Suprapubic skin (tissue), 4 donors: ENCODE data around the gene MGAT2. TPM values are rescaled to one million over a fixed set of nuclear protein-coding genes. Genes with fewer than 3 reads are reported as not detected.
A peak's percentile ranks its signal among the peaks of the same experiment; 100 is the strongest.

ENCODE experiments used
- DNase-seq, 2 donors: peaks; one replicate each; pipeline ENCODE4 v3.0.0-alpha.2; 2019; ENCODE audit warnings: low spot score in 2 of 2
- H3K27ac ChIP-seq: fragments of 200-600 bp; sonication (generic); one replicate; pipeline ENCODE4 v1.5.1; 2019
- H3K27me3 ChIP-seq: fragments of 200-600 bp; sonication (generic); one replicate; pipeline ENCODE4 v1.5.1; 2019
- H3K36me3 ChIP-seq: fragments of 200-600 bp; sonication (generic); one replicate; pipeline ENCODE4 v1.5.1; 2019
- H3K4me1 ChIP-seq: fragments of 200-600 bp; sonication (generic); one replicate; pipeline ENCODE4 v1.5.1; 2019
- H3K4me3 ChIP-seq: fragments of 200-600 bp; sonication (generic); one replicate; pipeline ENCODE4 v1.5.1; 2019; ENCODE audit warnings: mild to moderate bottlenecking
- H3K9me3 ChIP-seq: fragments of 200-600 bp; sonication (generic); one replicate; pipeline ENCODE4 v1.5.1; 2019
- CTCF ChIP-seq, 2 donors: fragments of 200-600 bp in 1 of 2; fragments of 450-650 bp in 1 of 2; sonication (generic) in 1 of 2; IDR thresholded peaks; one replicate each; pipeline ENCODE4 v1.5.1; 2016 to 2019; ENCODE audit warnings: antibody characterized with exemption in 2 of 2, mild to moderate bottlenecking in 1 of 2, moderate library complexity in 1 of 2
- EP300 ChIP-seq: sonication (generic); formaldehyde crosslinking; IDR thresholded peaks from one replicate; pipeline ENCODE4 v1.6.1; 2017; ENCODE audit warnings: antibody characterized with exemption
- POLR2A ChIP-seq, 2 donors: fragments of 450-650 bp; IDR thresholded peaks; one replicate each; pipeline ENCODE4 v1.6.1; 2017; ENCODE audit warnings: antibody characterized with exemption in 2 of 2, mild to moderate bottlenecking in 2 of 2, moderate library complexity in 2 of 2
- POLR2AphosphoS5 ChIP-seq, 3 donors: sonication (generic); formaldehyde crosslinking; IDR thresholded peaks; one replicate each; pipeline ENCODE4 v1.6.1; 2017; ENCODE audit warnings: antibody characterized with exemption in 3 of 3
- WGBS: methylation state at CpG from one replicate; pipeline ENCODE4 v1.1.5; 2018; 5-methylcytosine and 5-hydroxymethylcytosine counted together
- total RNA-seq, 4 donors: library from RNA; depleted of rRNA; stranded (reverse); fragments of >200 nt; gene quantifications; one replicate each; pipeline ENCODE4 v1.1.0, GENCODE V29; 2016

Gene MGAT2
- total RNA-seq, 4 donors from 2014 or later: 8.9 to 17.5 (median 15.1) TPM

DNA sequence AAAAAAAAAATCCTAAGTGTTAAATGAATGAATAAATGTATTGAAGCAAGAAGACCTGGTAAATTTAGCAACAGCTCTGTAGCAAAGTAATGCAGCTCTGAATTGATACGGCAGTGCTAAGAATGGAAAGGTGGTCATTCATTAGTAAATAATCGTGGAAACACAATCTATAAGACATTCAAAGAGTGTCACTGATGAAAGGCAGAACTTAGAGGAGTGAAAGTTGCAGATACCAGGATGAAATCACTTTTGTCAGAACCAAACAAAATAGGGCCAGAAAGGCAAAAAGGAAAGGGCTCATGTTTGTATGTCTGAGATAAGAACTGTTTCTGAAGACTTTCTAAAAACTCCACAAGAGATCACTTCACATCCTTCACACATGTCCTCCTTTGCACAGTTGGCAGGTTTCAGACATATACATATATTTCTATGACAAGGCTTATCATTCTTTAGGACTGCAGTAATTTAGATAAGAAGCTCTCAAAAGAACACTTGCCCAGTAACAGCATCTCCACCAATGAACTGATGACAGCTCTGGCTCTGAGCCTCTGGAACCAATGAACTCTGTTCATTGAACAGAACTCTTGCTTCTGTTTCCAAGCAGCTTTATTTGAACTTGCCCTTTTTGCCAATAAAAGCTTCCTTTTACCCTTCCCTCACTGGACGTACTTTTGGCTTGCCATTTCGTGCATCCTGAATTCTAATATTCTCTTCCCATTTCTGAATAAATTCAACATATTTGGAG, 26.1 kb upstream of the MGAT2 start:
- peaks cover 16% of the 10 kb centered on the region for H3K4me1 ChIP-seq
- no peaks in the 10 kb centered on the region for H3K27me3 ChIP-seq
- no peaks in the 10 kb centered on the region for H3K36me3 ChIP-seq
- no peak overlapping the region for H3K27ac ChIP-seq
- H3K4me3 ChIP-seq: no peak overlapping the region
- no peak for DNase-seq
- WGBS: 35% methylated on average over 4 of the region's 4 CpGs
- no peaks in the 10 kb centered on the region for H3K9me3 ChIP-seq
- TF ChIP-seq EP300: no peak
- no peak for TF ChIP-seq POLR2A (IDR thresholded peaks at IDR 0.05)
- no peak for TF ChIP-seq CTCF (IDR thresholded peaks at IDR 0.05)
- no peak for TF ChIP-seq POLR2AphosphoS5 (IDR thresholded peaks at IDR 0.05)

DNA sequence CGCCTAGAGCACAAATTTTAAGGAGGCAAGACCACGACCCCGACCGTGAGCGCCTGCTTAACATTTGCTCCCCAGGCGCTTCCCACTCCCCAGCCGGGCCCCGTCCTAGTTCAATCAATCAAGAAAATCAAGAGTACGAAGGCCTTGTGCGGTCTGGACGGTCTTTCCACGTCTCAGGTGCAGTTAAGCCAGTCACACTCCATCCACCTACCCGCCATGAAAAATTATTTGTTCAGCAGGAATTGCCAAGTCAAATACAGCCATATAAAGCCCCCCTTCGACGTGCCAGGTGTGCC, 22.5 kb upstream of the MGAT2 start:
- no peak for DNase-seq
- Histone ChIP-seq H3K4me3 (peak overlapping the region; percentile 68), H3K4me1 (peaks cover 20% of the 10 kb centered on the region), H3K36me3 (no peaks in the 10 kb centered on the region), H3K9me3 (no peaks in the 10 kb centered on the region), H3K27me3 (no peaks in the 10 kb centered on the region), H3K27ac (peak overlapping the region; percentile 95)
- 1% methylated on average over 11 of the region's 15 CpGs for WGBS
- no peak for TF ChIP-seq EP300
- TF ChIP-seq CTCF (IDR thresholded peaks at IDR 0.05): no peak
- TF ChIP-seq POLR2AphosphoS5 (IDR thresholded peaks at IDR 0.05): no peak

GRCh38 chr14:49598485-49599300, 21.9 kb upstream of the MGAT2 start, which contains the start of gene LRR1:
TSS of gene LRR1 (plus strand) at chr14:49598940. CDS start at chr14:49599021, 81 bp downstream.
- H3K4me1 ChIP-seq: peaks cover 20% of the 10 kb centered on the region
- 0% methylated on average over 27 of the region's 77 CpGs for WGBS
- no peaks in the 10 kb centered on the region for H3K36me3 ChIP-seq
- peak within 1 kb of the TSS; percentile 95 for H3K27ac ChIP-seq
- peak; percentile 93 for DNase-seq
- peak within 1 kb of the TSS; percentile 68 for H3K4me3 ChIP-seq
- H3K27me3 ChIP-seq: no peaks in the 10 kb centered on the region
- H3K9me3 ChIP-seq: no peaks in the 10 kb centered on the region
- TF ChIP-seq CTCF (IDR thresholded peaks at IDR 0.05) (no peak), EP300 (peak; percentile 32), POLR2A (IDR thresholded peaks at IDR 0.05) (peak in 1 of 2 donors; percentile 55)

DNA sequence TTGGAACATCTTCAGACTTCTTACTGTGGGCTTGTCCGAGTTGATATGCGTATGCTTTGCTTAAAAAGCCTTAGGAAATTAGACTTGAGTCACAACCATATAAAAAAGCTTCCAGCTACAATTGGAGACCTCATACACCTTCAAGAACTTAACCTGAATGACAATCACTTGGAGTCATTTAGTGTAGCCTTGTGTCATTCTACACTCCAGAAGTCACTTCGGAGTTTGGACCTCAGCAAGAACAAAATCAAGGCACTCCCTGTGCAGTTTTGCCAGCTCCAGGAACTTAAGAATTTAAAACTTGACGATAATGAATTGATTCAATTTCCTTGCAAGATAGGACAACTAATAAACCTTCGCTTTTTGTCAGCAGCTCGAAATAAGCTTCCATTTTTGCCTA, 13.0 kb upstream of the MGAT2 start:
- Histone ChIP-seq H3K27ac (no peak overlapping the region), H3K4me3 (no peak overlapping the region), H3K36me3 (no peaks in the 10 kb centered on the region), H3K27me3 (no peaks in the 10 kb centered on the region), H3K4me1 (no peaks in the 10 kb centered on the region), H3K9me3 (no peaks in the 10 kb centered on the region)
- WGBS: 94% methylated on average over 6 of the region's 6 CpGs
- TF ChIP-seq EP300 (no peak), CTCF (IDR thresholded peaks at IDR 0.05) (no peak), POLR2AphosphoS5 (IDR thresholded peaks at IDR 0.05) (no peak), POLR2A (IDR thresholded peaks at IDR 0.05) (no peak)
- no peak for DNase-seq

GRCh38 chr14:49612251-49612650, 8.3 kb upstream of the MGAT2 start:
- no peak for DNase-seq
- Histone ChIP-seq H3K36me3 (no peaks in the 10 kb centered on the region), H3K9me3 (no peaks in the 10 kb centered on the region), H3K27ac (no peak overlapping the region), H3K4me3 (no peak overlapping the region), H3K4me1 (no peaks in the 10 kb centered on the region), H3K27me3 (no peaks in the 10 kb centered on the region)
- 93% methylated on average over 4 of the region's 4 CpGs for WGBS
- TF ChIP-seq CTCF (IDR thresholded peaks at IDR 0.05) (no peak), POLR2AphosphoS5 (IDR thresholded peaks at IDR 0.05) (no peak), POLR2A (IDR thresholded peaks at IDR 0.05) (no peak), EP300 (no peak)
